ENCODE data around the gene HHATL.

Gene HHATL

GRCh38 chr3:42649006-42649405, 53.6 kb downstream of the HHATL start:
- DNase-seq = no peak

- no peak for DNase-seq
Observed at GRCh38 chr3:42647821-42648459, 54.7 kb downstream of the HHATL start.
